Lower leg skin (tissue), 3 donors: ENCODE data around the gene CSMD2.

Experiments used
- CTCF ChIP-seq, 3 donors: fragments of 450-650 bp; IDR thresholded peaks; one replicate each; pipeline ENCODE4 v1.5.1; 2016; ENCODE audit warnings: antibody characterized with exemption in 3 of 3, mild to moderate bottlenecking in 3 of 3, moderate library complexity in 2 of 3
- POLR2A ChIP-seq, 2 donors: fragments of 450-650 bp; IDR thresholded peaks; one replicate each; pipeline ENCODE4 v1.6.1; 2016 to 2017; ENCODE audit warnings: antibody characterized with exemption in 2 of 2, mild to moderate bottlenecking in 1 of 2, moderate library complexity in 1 of 2

DNA sequence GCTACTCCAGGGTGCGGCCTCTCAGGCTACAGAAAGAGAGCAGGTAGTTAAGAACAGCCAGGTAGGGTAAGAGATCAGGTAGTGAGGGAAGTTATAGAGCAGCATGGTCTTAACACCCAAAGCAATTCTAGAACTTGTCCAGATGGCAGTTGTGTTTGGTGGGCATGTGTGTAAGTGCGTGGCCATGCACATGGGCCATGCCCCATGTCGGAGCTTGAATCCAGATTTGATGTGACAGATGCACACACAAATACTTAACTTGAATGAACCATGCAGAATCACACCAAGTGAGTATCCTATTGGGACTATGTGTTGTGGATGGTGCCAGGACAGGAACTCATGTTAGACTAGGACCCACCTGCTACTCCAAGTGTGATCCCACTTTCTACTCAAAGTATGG, 446.8 kb downstream of the CSMD2 start:
- TF ChIP-seq CTCF (IDR thresholded peaks at IDR 0.05) = no peak
- no peak for TF ChIP-seq POLR2A (IDR thresholded peaks at IDR 0.05)
